HG02588 (cell line): ENCODE data around the gene DOCK1.
"Not testable (repeated sequence)": the region's sequence is repeated elsewhere in the genome, so short reads cannot be mapped to it uniquely, and the experiment has no call there.

Experiments
- ATAC-seq: cut with Tn5 transposase; IDR thresholded peaks from one replicate; pipeline ENCODE4 v1.9.1; 2021; ENCODE audit warnings: mild to moderate bottlenecking, moderate library complexity; ENCODE audit not compliant: unreplicated experiment

Gene DOCK1

DNA sequence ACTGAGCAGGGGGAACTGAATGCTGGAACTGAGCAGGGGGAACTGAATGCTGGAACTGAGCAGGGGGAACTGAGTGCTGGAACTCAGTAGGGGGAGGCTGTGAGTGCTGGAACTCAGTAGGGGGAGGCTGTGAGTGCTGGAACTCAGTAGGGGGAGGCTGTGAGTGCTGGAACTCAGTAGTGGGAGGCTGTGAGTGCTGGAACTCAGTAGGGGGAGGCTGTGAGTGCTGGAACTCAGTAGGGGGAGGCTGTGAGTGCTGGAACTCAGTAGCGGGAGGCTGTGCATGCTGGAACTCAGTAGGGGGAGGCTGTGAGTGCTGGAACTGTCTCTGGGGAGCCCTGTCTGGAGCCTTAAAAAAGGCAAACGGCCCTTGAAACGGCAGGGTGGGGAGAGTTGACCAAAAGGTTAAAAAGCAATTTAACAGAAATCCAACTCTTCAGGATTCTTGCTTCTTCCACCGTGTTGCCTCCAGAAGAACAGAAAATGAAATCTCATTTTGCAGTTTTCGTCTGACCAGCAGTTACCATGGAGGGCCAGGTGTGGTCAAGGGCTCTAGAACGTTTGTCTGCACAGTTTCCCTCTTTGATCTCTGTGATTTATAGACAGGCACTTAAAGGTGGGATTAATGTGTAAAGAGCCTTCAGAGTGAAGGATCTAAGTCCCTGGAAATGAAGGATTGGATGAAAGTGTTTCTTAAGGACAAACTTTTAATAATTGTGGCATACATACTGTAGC, 19.1 kb downstream of the DOCK1 start:
- no peak for ATAC-seq

- no peak for ATAC-seq
Observed at GRCh38 chr10:126924915-126925300, 19.7 kb downstream of the DOCK1 start.

DNA sequence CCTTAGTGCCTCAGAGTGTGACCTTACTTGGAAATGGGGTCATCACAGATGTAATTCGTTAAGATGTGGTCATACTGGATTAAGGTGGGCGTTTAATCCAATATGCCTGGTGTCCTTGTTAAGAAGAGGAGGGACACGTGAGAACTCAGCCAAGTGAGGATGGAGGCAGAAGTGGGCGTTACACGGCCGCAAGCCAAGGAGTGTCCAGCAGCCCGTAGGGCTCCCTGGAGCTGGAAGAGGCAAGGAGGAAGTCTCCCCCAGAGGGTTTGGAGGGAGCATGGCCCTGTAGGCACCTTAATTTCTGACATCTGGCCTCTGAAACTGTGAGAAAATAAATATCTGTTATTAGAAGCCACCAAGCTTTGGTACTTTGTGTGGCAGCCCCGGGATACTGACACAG, 21.3 kb downstream of the DOCK1 start:
- no peak for ATAC-seq

DNA sequence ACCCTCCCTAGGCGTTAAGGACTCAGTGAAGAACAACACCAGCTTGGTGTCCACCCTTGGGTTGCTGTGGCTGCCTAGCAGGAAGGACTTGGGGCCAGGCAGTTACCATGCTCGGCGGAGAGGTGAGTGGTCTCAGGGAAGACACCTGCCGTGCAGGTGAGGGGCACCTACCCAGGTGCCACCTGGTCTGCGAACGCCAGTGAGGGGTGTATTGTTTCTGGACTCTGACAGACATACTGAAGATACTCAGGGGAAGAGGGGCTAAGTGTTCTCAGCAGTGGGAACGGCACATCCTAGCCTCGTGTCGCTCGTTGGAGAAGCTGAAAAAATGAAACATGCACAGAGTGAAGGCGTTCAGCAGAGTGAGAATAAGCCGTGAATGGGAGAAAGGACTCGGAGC, 22.6 kb downstream of the DOCK1 start:
- no peak for ATAC-seq

DNA sequence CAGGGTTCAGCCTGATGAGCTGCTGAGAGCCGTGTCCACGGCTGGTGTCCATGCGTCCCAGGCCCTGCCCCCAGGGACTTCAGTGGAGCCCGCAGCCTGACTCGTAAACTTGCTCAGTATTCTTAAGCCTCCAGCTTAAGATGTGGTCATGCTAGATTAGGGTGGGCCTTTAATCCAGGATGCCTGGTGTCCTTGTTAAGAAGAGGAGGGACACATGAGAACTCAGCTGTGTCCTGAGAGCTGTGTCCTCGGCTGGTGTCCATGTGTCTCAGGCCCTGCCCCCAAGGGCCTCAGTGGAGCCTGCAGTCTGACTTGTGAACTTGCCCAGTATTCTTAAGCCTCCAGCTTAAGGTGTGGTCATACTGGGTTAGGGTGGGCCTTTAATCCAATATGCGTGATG, 23.0 kb downstream of the DOCK1 start:
- ATAC-seq: no peak

- ATAC-seq: no peak
Observed at GRCh38 chr10:126929391-126929790, 24.2 kb downstream of the DOCK1 start.

GRCh38 chr10:126930131-126930882, 25.1 kb downstream of the DOCK1 start:
- ATAC-seq: no peak

GRCh38 chr10:126930883-126931503, 25.8 kb downstream of the DOCK1 start:
- no peak for ATAC-seq

DNA sequence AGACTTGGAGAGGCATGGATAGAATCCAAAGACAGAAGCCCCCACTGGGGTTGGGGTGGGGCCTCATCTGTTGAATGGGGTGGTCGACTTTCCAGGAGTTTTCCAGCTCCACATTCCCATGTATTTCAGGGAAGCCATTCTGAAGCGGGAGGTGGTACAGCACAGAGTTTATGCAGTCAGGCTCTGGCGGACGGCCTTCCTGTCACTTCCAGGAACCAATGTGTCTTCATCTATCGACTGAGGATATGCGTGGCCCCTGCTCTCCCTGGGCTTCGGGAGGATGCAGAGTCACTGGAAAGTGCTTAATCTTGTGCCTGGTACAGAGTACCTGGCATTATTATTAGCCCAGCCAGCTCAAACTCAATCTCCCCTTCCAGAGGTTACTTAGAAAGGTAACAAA, 26.3 kb downstream of the DOCK1 start:
- no peak for ATAC-seq

- no peak for ATAC-seq
Observed at GRCh38 chr10:126932516-126932915, 27.3 kb downstream of the DOCK1 start.

GRCh38 chr10:126933116-126933515, 27.9 kb downstream of the DOCK1 start:
- no peak for ATAC-seq

- no peak for ATAC-seq
Observed at GRCh38 chr10:126935263-126935946, 30.2 kb downstream of the DOCK1 start.

DNA sequence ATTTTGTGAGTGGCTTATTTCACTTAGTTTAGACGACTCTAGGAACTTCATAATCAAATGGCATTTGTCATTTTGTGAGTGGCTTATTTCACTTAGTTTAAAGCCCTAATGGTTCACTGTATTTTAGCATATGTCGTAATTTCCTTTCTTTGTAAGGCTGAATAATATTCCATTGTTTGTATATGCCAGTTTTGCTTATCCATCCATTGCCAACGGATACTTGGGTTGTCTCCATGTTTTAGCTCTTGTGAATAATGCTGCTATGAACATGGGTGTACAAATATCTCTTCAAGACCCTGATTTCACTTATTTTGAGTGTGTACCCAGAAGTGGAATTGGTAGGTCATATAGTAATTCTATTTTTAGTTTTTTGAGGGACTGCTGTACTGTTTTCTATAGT, 31.8 kb downstream of the DOCK1 start:
- no peak for ATAC-seq

DNA sequence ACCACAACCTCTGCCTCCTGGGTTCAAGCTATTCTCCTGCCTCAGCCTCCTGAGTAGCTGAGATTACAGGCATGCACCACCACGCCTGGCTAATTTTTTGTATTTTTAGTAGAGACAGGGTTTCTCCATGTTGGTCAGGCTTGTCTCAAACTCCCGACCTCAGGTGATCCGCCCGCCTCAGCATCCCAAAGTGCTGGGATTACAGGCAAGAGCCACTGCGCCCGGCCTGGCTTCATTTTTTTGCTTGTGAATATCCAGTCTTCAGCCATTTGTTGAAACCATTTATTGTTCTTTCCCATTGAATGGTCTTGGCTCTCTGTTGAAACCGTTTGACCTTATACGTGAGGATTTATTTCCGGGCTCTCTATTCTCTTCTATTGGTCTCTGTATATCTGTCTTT, 32.9 kb downstream of the DOCK1 start:
- ATAC-seq: not testable (repeated sequence)

DNA sequence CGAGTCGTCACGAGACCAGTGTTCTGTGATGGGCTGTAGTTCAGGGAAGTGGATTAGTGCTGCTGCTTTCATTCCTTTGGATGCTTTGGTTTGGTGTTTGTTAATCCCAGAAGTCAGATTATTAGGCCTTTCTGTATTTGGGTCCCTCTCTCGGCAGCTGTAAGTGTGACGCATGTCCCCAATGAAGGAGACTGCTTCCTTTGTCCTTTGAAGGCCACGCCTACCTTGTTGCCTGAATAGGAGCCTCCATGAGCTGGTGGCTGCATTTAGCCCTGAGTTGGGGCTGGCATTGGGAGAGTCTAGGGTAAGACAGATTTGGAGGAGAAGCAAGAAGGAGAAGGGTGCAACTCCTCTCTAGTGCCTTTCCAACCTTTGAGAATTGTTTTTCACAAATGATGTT, 34.5 kb downstream of the DOCK1 start:
- ATAC-seq: no peak

DNA sequence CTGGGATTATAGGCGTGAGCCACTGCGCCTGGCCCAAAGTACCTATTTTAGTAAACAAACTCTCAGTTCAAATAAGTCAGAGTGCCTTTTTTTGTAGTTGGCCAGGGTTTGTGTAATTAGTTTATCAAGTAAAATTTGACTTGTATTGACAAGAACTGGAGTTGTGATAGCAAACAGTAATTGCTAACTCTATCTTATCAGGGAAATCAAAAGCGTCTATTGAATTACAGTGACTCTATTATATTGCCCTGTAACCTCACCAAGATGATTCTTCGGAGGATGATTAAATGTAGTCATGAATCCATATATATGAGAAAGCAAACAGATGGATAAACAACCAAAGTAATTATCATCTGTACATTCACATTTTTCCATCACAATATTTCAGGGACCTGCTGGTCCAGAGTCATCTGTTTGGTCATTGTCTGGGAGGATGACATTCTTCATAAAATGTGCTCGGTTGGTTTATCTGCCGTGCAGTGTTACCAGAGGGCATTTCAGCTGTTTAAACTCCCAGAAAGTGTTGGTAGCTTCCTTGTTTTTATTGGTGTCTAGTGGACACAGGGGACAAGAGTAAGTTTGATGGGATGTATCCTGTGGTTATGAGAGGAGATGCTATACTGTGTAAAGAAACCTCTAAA, 35.6 kb downstream of the DOCK1 start:
- ATAC-seq: no peak

DNA sequence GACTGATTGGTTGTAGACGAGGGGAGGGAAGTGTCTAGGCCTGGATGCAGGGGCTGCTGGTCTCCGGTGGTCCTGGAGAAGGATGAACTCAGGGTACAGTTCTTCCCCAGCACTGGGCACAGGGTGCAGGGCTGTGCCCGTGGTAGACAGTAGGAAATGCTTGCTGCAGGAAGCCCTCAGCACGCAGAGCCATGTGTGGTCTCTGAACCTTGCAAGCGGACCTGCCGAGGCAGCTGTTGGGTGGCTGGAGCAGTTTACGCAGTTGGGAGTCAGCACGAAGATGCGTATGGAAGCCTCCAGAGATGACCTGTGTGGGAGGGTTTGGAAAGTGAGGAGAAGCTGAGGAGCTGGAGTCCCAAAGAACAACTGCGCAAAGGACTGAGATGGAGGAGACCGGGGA, 39.0 kb downstream of the DOCK1 start:
- no peak for ATAC-seq

- no peak for ATAC-seq
Observed at GRCh38 chr10:126945351-126946030, 40.3 kb downstream of the DOCK1 start.

GRCh38 chr10:126946746-126947145, 41.5 kb downstream of the DOCK1 start:
- ATAC-seq: no peak

GRCh38 chr10:126948355-126949160, 43.3 kb downstream of the DOCK1 start:
- no peak for ATAC-seq
